SKM-1 treated with dmso at 0.1 percent for 144 hours (cell line): Measurements from ENCODE around the gene EVL.

ENCODE experiments used
- DNase-seq: peaks from one replicate; lab custom pipeline; 2025; ENCODE audit not compliant: unreplicated experiment; lab: John Stamatoyannopoulos, UW

Gene EVL

GRCh38 chr14:100037353-100037752 is 27.9 kb upstream of the EVL start:
- DNase-seq, result no peak

- DNase-seq, result no peak
These were observed 27.2 kb upstream of the EVL start for GRCh38 chr14:100038065-100038464.

- DNase-seq, result no peak
These were observed 25.3 kb upstream of the EVL start for GRCh38 chr14:100039903-100040302.

GRCh38 chr14:100041271-100041670 is 24.0 kb upstream of the EVL start:
- DNase-seq, result peak; percentile 16

GRCh38 chr14:100042286-100042685 is 22.9 kb upstream of the EVL start:
- DNase-seq, result no peak

GRCh38 chr14:100045642-100046344 is 19.4 kb upstream of the EVL start:
- no peak for DNase-seq

- no peak for DNase-seq
These were observed 17.6 kb upstream of the EVL start for GRCh38 chr14:100047600-100047999.

GRCh38 chr14:100048786-100049185 is 16.4 kb upstream of the EVL start:
- no peak for DNase-seq

GRCh38 chr14:100049220-100049619 is 16.0 kb upstream of the EVL start:
- DNase-seq, result no peak

GRCh38 chr14:100051103-100051502 is 14.1 kb upstream of the EVL start:
- no peak for DNase-seq

GRCh38 chr14:100051543-100051942 is 13.7 kb upstream of the EVL start:
- DNase-seq, result no peak

- no peak for DNase-seq
These were observed 12.4 kb upstream of the EVL start for GRCh38 chr14:100052819-100053218.

GRCh38 chr14:100054316-100055075 is 10.7 kb upstream of the EVL start:
- no peak for DNase-seq

GRCh38 chr14:100056431-100056830 is 8.8 kb upstream of the EVL start:
- DNase-seq, result no peak

- no peak for DNase-seq
These were observed 8.0 kb upstream of the EVL start for GRCh38 chr14:100056964-100057795.

GRCh38 chr14:100058777-100059437 is 6.3 kb upstream of the EVL start:
- no peak for DNase-seq

GRCh38 chr14:100059438-100059781 is 5.8 kb upstream of the EVL start:
- DNase-seq, result no peak

GRCh38 chr14:100060760-100061159 is 4.5 kb upstream of the EVL start:
- no peak for DNase-seq

GRCh38 chr14:100062590-100062989 is 2.6 kb upstream of the EVL start:
- no peak for DNase-seq

GRCh38 chr14:100063314-100063941 is 1.8 kb upstream of the EVL start:
- no peak for DNase-seq
